Gastroesophageal sphincter (tissue), 4 donors: ENCODE data around the gene CBX7. TPM values are rescaled to one million over a fixed set of nuclear protein-coding genes. Genes with fewer than 3 reads are reported as not detected.

Experiments used
- ATAC-seq: fragments of 150-250 bp; one replicate; pipeline ENCODE4 v1.9.1; 2016; ENCODE audit warnings: mild to moderate bottlenecking, moderate library complexity
- H3K27ac ChIP-seq, 4 donors: fragments of 200-600 bp; sonication (generic) in 3 of 4; 1 replicate in 3 of 4; 2 replicates in 1 of 4; pipeline ENCODE4 v1.5.1; 2016 to 2019
- H3K27me3 ChIP-seq: fragments of 200-600 bp; sonication (generic); one replicate; pipeline ENCODE4 v1.5.1; 2019
- H3K36me3 ChIP-seq, 2 donors: fragments of 200-600 bp; sonication (generic); one replicate each; pipeline ENCODE4 v1.5.1; 2019; ENCODE audit warnings: control low read depth in 1 of 2
- H3K4me1 ChIP-seq, 3 donors: fragments of 200-600 bp; sonication (generic); 1 replicate in 2 of 3; 2 replicates in 1 of 3; pipeline ENCODE4 v1.5.1; 2016 to 2019; ENCODE audit warnings: control low read depth in 2 of 3
- H3K4me3 ChIP-seq, 2 donors: fragments of 200-600 bp; sonication (generic); one replicate each; pipeline ENCODE4 v1.5.1; 2019; ENCODE audit warnings: mild to moderate bottlenecking in 1 of 2, moderate library complexity in 1 of 2
- H3K9me3 ChIP-seq, 3 donors: fragments of 200-600 bp; sonication (generic); one replicate each; pipeline ENCODE4 v1.5.1; 2017 to 2019; ENCODE audit warnings: control low read depth in 2 of 3
- CTCF ChIP-seq, 4 experiments: fragments of 200-600 bp in 2 of 4; fragments of 450-650 bp in 2 of 4; sonication (generic) in 1 of 4; IDR thresholded peaks; one replicate each; pipeline ENCODE4 v1.5.1; 2017 to 2019; ENCODE audit warnings: antibody characterized with exemption in 4 of 4, mild to moderate bottlenecking in 2 of 4, moderate library complexity in 2 of 4
- EP300 ChIP-seq: sonication (generic); formaldehyde crosslinking; IDR thresholded peaks from one replicate; pipeline ENCODE4 v1.6.1; 2017; ENCODE audit warnings: antibody characterized with exemption, mild to moderate bottlenecking
- POLR2A ChIP-seq, 2 donors: fragments of 450-650 bp; IDR thresholded peaks; one replicate each; pipeline ENCODE4 v1.6.1; 2017; ENCODE audit warnings: antibody characterized with exemption in 2 of 2, mild to moderate bottlenecking in 2 of 2, moderate library complexity in 1 of 2
- POLR2AphosphoS5 ChIP-seq: sonication (generic); formaldehyde crosslinking; IDR thresholded peaks from one replicate; pipeline ENCODE4 v1.6.1; 2017; ENCODE audit warnings: antibody characterized with exemption
- WGBS, 2 donors: methylation state at CpG; one replicate each; pipeline ENCODE4 v1.1.5; 2018; ENCODE audit warnings: low coverage in 1 of 2; 5-methylcytosine and 5-hydroxymethylcytosine counted together
- total RNA-seq, 4 donors: library from RNA; depleted of rRNA; stranded (reverse); fragments of >200 nt; gene quantifications; one replicate each; pipeline ENCODE4 v1.1.0, GENCODE V29; 2016

CBX7 gene
- total RNA-seq, 4 donors from 2014 or later: 102 to 223 (median 171) TPM

- 83 to 85% methylated on average over 7 to 10 of the region's 14 CpGs for WGBS, 2 donors
- Histone ChIP-seq H3K27ac (no peak overlapping the region), H3K9me3 (no peaks in the 10 kb centered on the region), H3K36me3 (no peaks in the 10 kb centered on the region), H3K4me1 (peaks cover 0 to 10% (median 0%) of the 10 kb centered on the region in 3 donors), H3K27me3 (no peaks in the 10 kb centered on the region), H3K4me3 (no peak overlapping the region)
- TF ChIP-seq CTCF (IDR thresholded peaks at IDR 0.05) (no peak), POLR2A (IDR thresholded peaks at IDR 0.05) (no peak), POLR2AphosphoS5 (no peak), EP300 (no peak)
- no peak for ATAC-seq
These were observed 57.6 kb downstream of the CBX7 start for GRCh38 chr22:39094717-39095389.

GRCh38 chr22:39092111-39092862 is 60.2 kb downstream of the CBX7 start:
- no peak for ATAC-seq
- H3K27me3 ChIP-seq: no peaks in the 10 kb centered on the region
- 64 to 75% methylated on average over 4 to 8 of the region's 8 CpGs for WGBS, 2 donors
- H3K9me3 ChIP-seq: no peaks in the 10 kb centered on the region
- no peaks in the 10 kb centered on the region for H3K36me3 ChIP-seq
- TF ChIP-seq EP300 (no peak), CTCF (IDR thresholded peaks at IDR 0.05) (no peak), POLR2AphosphoS5 (no peak), POLR2A (IDR thresholded peaks at IDR 0.05) (no peak)
- no peak overlapping the region for H3K4me3 ChIP-seq
- peaks cover 0 to 21% (median 4%) of the 10 kb centered on the region in 3 donors for H3K4me1 ChIP-seq
- H3K27ac ChIP-seq: no peak overlapping the region

GRCh38 chr22:39091126-39092081 is 61.1 kb downstream of the CBX7 start:
- H3K27me3 ChIP-seq: no peaks in the 10 kb centered on the region
- H3K9me3 ChIP-seq: no peaks in the 10 kb centered on the region
- no peak overlapping the region for H3K27ac ChIP-seq
- peaks cover 0 to 15% (median 4%) of the 10 kb centered on the region in 3 donors for H3K4me1 ChIP-seq
- H3K36me3 ChIP-seq: no peaks in the 10 kb centered on the region
- ATAC-seq: no peak
- WGBS, 2 donors: 60 to 71% methylated on average over 2 to 9 of the region's 23 CpGs
- no peak for TF ChIP-seq POLR2AphosphoS5
- TF ChIP-seq POLR2A (IDR thresholded peaks at IDR 0.05): no peak
- TF ChIP-seq CTCF (IDR thresholded peaks at IDR 0.05): no peak
- no peak for TF ChIP-seq EP300
- no peak overlapping the region for H3K4me3 ChIP-seq

GRCh38 chr22:39090426-39091064 is 61.9 kb downstream of the CBX7 start:
- Histone ChIP-seq H3K9me3 (no peaks in the 10 kb centered on the region), H3K27me3 (no peaks in the 10 kb centered on the region), H3K4me3 (no peak overlapping the region), H3K4me1 (peaks cover 0 to 15% (median 4%) of the 10 kb centered on the region in 3 donors), H3K27ac (no peak overlapping the region), H3K36me3 (no peaks in the 10 kb centered on the region)
- WGBS, 2 donors: 63 to 80% methylated on average over 2 to 4 of the region's 15 CpGs
- TF ChIP-seq POLR2A (IDR thresholded peaks at IDR 0.05): no peak
- no peak for TF ChIP-seq CTCF (IDR thresholded peaks at IDR 0.05)
- TF ChIP-seq EP300: no peak
- no peak for TF ChIP-seq POLR2AphosphoS5
- ATAC-seq: no peak
